Measurements from ENCODE around the gene FAM131B.

- TF ChIP-seq CTCF (IDR thresholded peaks at IDR 0.05; ENCODE audit: low read length) = no peak
- TF ChIP-seq EZH2 (optimal IDR thresholded peaks at IDR 0.05; ENCODE audit: low read depth, low read length) = no peak
- TF ChIP-seq EZH2phosphoT487 (IDR thresholded peaks at IDR 0.05; ENCODE audit: low read length) = no peak
Observed at GRCh38 chr7:143359771-143360353, 2.7 kb downstream of the FAM131B start.

Measured in MM.1S (cell line).